B cell (primary cell): ENCODE data around the gene PITPNM1. TPM values are rescaled to one million over a fixed set of nuclear protein-coding genes. Genes with fewer than 3 reads are reported as not detected.

Experiments used
- ATAC-seq: fragments of 200-7000 bp; cut with Tn5 transposase; one replicate; pipeline ENCODE4 v1.10.0; 2021; ENCODE audit warnings: low read depth, mild to moderate bottlenecking, moderate number of reproducible peaks, moderate library complexity
- CTCF ChIA-PET: fragments of 350-600 bp; sonication (Branson Sonifier 250); formaldehyde crosslinking; loops from one replicate; lab custom pipeline; 2021; ENCODE audit warnings: antibody characterized with exemption, inconsistent platforms; lab: Charles Lee
- POLR2A ChIA-PET: fragments of 350-600 bp; sonication (Branson Sonifier 250); formaldehyde crosslinking; loops from one replicate; lab custom pipeline; 2021; ENCODE audit warnings: antibody characterized with exemption; lab: Charles Lee
- DNase-seq: peaks from one replicate; pipeline ENCODE4 v3.0.0; 2013
- H2AFZ ChIP-seq: 2 replicates; pipeline ENCODE4 v1.6.1; 2012; ENCODE audit warnings: mild to moderate bottlenecking, low read depth, low read length; ENCODE audit not compliant: insufficient read depth, poor library complexity, severe bottlenecking
- H3K27ac ChIP-seq, 2 donors: 1 replicate in 1 of 2; 2 replicates in 1 of 2; pipeline ENCODE4 v1.5.1; 2012 to 2013; ENCODE audit warnings: low read length in 2 of 2, mild to moderate bottlenecking in 2 of 2, moderate library complexity in 1 of 2
- H3K27me3 ChIP-seq, 4 experiments: fragments of 200-600 bp in 1 of 4; sonication (generic) in 1 of 4; replicated peaks in 1 of 4; 1 replicate in 2 of 4; 2 replicates in 2 of 4; pipeline versions ENCODE4 v1.6.1 to v1.7.0; 2013 to 2016; ENCODE audit warnings: low read length in 3 of 4, mild to moderate bottlenecking in 2 of 4, mixed read lengths in 1 of 4, moderate library complexity in 1 of 4; ENCODE audit not compliant: insufficient read depth in 4 of 4, control insufficient read depth in 3 of 4; ENCODE audit errors: control extremely low read depth in 1 of 4
- H3K36me3 ChIP-seq, 2 experiments: replicated peaks in 1 of 2; 1 replicate in 1 of 2; 2 replicates in 1 of 2; pipeline versions ENCODE4 v1.6.1 to v1.7.1; 2013; ENCODE audit warnings: low read length in 1 of 2; ENCODE audit not compliant: insufficient read depth in 2 of 2, control insufficient read depth in 1 of 2; ENCODE audit errors: control extremely low read depth in 1 of 2, extremely low read depth in 1 of 2
- H3K4me1 ChIP-seq, 2 donors: fragments of 200-600 bp in 1 of 2; sonication (generic) in 1 of 2; 1 replicate in 1 of 2; 2 replicates in 1 of 2; pipeline versions ENCODE4 v1.5.1 to v1.6.1; 2013 to 2017; ENCODE audit warnings: low read length in 2 of 2; ENCODE audit not compliant: control insufficient read depth in 2 of 2, insufficient read depth in 2 of 2
- H3K4me2 ChIP-seq: replicated peaks from 2 replicates; pipeline ENCODE3; 2012; ENCODE audit warnings: mild to moderate bottlenecking, low read depth, low read length; ENCODE audit not compliant: poor library complexity, severe bottlenecking
- H3K4me3 ChIP-seq, 5 experiments: fragments of 200-600 bp in 1 of 5; sonication (generic) in 1 of 5; 1 replicate in 3 of 5; 2 replicates in 2 of 5; pipeline versions ENCODE4 v1.5.1 to v1.7.0; 2011 to 2016; ENCODE audit warnings: low read length in 4 of 5, mild to moderate bottlenecking in 4 of 5, low read depth in 2 of 5, control low read depth in 1 of 5, moderate library complexity in 1 of 5; ENCODE audit not compliant: insufficient read depth in 1 of 5; ENCODE audit errors: control extremely low read depth in 1 of 5, extremely low read depth in 1 of 5
- H3K79me2 ChIP-seq: fragments of 200-600 bp; sonication (generic); one replicate; pipeline ENCODE4 v1.6.0; 2016; ENCODE audit warnings: low read length; ENCODE audit not compliant: control insufficient read depth, insufficient read depth
- H3K9ac ChIP-seq: fragments of 200-600 bp; sonication (generic); 2 replicates; pipeline ENCODE4 v1.6.1; 2017; ENCODE audit warnings: mild to moderate bottlenecking, low read length, moderate library complexity
- H3K9me3 ChIP-seq, 3 donors: one replicate each; pipeline versions ENCODE4 v1.6.1 to v1.7.1; 2013; ENCODE audit warnings: low read length in 2 of 3; ENCODE audit not compliant: control insufficient read depth in 2 of 3, insufficient read depth in 1 of 3; ENCODE audit errors: control extremely low read depth in 1 of 3
- H4K20me1 ChIP-seq: 2 replicates; pipeline ENCODE4 v1.6.0; 2012; ENCODE audit warnings: mild to moderate bottlenecking, low read length; ENCODE audit not compliant: insufficient read depth, control insufficient read depth, poor library complexity, severe bottlenecking
- H3K27ac Mint-ChIP-seq: one replicate; pipeline ENCODE4 v1.8.0; 2021; ENCODE audit warnings: mixed read lengths
- H3K27me3 Mint-ChIP-seq: one replicate; pipeline ENCODE4 v1.8.0; 2021; ENCODE audit warnings: mixed read lengths
- H3K4me1 Mint-ChIP-seq: one replicate; pipeline ENCODE4 v1.8.0; 2021; ENCODE audit warnings: mixed read lengths
- H3K4me3 Mint-ChIP-seq: one replicate; pipeline ENCODE4 v1.8.0; 2021; ENCODE audit warnings: mixed read lengths
- H3K9me3 Mint-ChIP-seq: one replicate; pipeline ENCODE4 v1.8.0; 2022; ENCODE audit warnings: mixed read lengths; ENCODE audit not compliant: insufficient read depth
- CTCF ChIP-seq: fragments of 200-600 bp; IDR thresholded peaks from one replicate; pipeline ENCODE4 v1.8.0; 2022; ENCODE audit warnings: antibody characterized with exemption, mild to moderate bottlenecking
- EZH2 ChIP-seq: IDR thresholded peaks from 2 replicates; pipeline ENCODE4 v1.6.1; 2012; ENCODE audit warnings: borderline replicate concordance, low read depth, mild to moderate bottlenecking, moderate library complexity, low read length; ENCODE audit not compliant: insufficient read depth, poor library complexity, severe bottlenecking
- WGBS: methylation state at CpG from one replicate; pipeline ENCODE4 v1.1.5; 2013; ENCODE audit warnings: missing lambda C conversion rate; ENCODE audit not compliant: insufficient coverage; 5-methylcytosine and 5-hydroxymethylcytosine counted together
- intact Hi-C: fragments of 100-400 bp; cut with micrococcal nuclease; formaldehyde crosslinking; loops from one replicate; pipeline ENCODE4 v1.10.0; 2022
- polyA plus RNA-seq: library from polyadenylated mRNA; depleted of rRNA; stranded (reverse); fragments of >200 nt; gene quantifications from 2 replicates; pipeline ENCODE4 v1.2.3, GENCODE V29; 2012
- total RNA-seq, 2 donors: library from RNA; stranded (reverse); fragments of 120-200 nt in 1 of 2; gene quantifications; 1 replicate in 1 of 2; 2 replicates in 1 of 2; pipeline versions ENCODE4 v1.2.3 to v1.2.4, GENCODE V29; 2013 to 2022

PITPNM1 gene
- total and polyA plus RNA-seq, 2 donors (not counting 1 experiment from before 2014, with no cell fraction given): 152 to 166 TPM

DNA sequence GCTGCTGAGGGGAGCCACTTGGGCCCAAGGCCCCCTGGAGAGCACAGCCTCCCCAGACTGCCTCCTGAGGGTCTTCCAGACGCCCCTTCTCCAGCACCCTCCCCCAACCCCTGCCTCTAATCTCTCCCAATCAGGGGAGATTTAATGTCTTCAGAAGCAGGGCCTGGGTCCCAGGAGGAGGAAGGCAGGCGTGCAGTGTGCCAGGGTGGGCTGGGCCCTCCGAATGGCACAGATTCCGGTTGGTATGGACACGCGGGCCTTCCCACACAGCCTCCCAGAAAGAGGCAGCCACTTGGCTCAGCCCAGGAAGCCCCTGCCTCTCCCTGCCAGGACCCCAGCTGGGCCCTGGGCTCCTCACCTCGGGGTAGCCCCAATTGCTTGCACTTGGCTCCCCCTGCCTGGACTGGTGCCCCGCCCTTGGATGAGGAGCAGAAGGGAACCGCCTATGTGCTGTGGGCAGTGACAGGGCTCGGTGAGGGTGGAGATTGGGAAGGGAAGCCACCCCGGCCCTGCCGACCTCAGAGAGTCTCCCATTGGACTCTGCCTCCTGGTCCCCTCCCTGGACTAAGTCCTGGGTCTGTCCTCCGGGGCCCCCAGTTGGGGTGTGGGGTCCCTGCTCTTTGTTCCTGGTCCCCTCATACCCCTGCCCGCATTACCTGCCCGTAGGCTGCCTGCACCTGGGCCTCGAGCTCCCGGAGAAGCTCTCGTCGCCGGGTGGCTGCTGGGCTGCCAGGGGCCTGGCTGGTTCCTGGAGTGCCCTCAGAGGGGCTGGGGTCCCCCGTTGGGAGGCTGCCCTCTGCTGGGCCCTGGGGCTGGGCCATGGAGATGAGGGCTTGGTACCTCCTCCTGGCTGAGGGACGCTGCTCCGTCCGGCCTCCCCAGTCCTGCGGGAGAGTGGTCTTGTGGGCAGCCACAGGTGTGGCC is 18.7 kb upstream of the PITPNM1 start:
- Histone ChIP-seq H3K9ac (no peak overlapping the region), H3K4me1 (no peaks in the 10 kb centered on the region), H3K79me2 (no peaks in the 10 kb centered on the region), H3K27ac (no peak overlapping the region), H3K27me3 (peaks cover 0 to 9% (median 4%) of the 10 kb centered on the region in 4 experiments), H3K4me3 (no peak overlapping the region), H2AFZ (no peak overlapping the region), H4K20me1 (no peaks in the 10 kb centered on the region), H3K9me3 (peaks cover 0 to 8% (median 0%) of the 10 kb centered on the region in 3 donors), H3K36me3 (no peaks in the 10 kb centered on the region), H3K4me2 (no peak overlapping the region)
- POLR2A ChIA-PET: no interaction called here
- Mint-ChIP-seq H3K4me3 (no peak overlapping the region), H3K9me3 (peaks cover 2% of the 10 kb centered on the region), H3K27me3 (peaks cover 32% of the 10 kb centered on the region), H3K27ac (no peak overlapping the region), H3K4me1 (no peaks in the 10 kb centered on the region)
- intact Hi-C loops: no loop called here
- TF ChIP-seq CTCF (no peak), EZH2 (no peak)
- WGBS: 89% methylated on average over 24 of the region's 25 CpGs
- DNase-seq: no peak
- CTCF ChIA-PET: no interaction called here
- ATAC-seq: no peak
